ENCODE data around the gene PPP2R3B. TPM values are rescaled to one million over a fixed set of nuclear protein-coding genes. Genes with fewer than 3 reads are reported as not detected.

PPP2R3B gene
- total and polyA plus RNA-seq, 2 of the 13 experiments (the other 11 are each of a cell fraction or from before 2014, with no cell fraction given): 17.0 to 21.4 TPM

Small RNAs within 50 kb of the gene (small RNA-seq; reads per million reads assigned to genes)
- gene RF00017 (ENCODE audit: insufficient read depth in 2 of 3, insufficient read length in 3 of 3, low read depth in 2 of 3, low replicate concordance in 1 of 3): 0 reads per million in 3 experiments

Other genes with a start within 250 kb of the PPP2R3B start
- 87.7 and 111 TPM in 2 replicates for gene PLCXD1, start 105.5 kb downstream of the PPP2R3B start, total RNA-seq (2016; rRNA removed; fragmentation: Illumina TruSeq; extraction: Trizol)
- 153 and 202 TPM in 2 replicates for gene PLCXD1, start 105.5 kb downstream of the PPP2R3B start, polyA plus RNA-seq (2011; rRNA removed)
- 35.6 and 39.6 TPM in 2 replicates for gene GTPBP6, start 68.1 kb downstream of the PPP2R3B start, total RNA-seq (2016; rRNA removed; fragmentation: Illumina TruSeq; extraction: Trizol)
- 20.2 and 22.1 TPM in 2 replicates for gene GTPBP6, start 68.1 kb downstream of the PPP2R3B start, polyA plus RNA-seq (2011; rRNA removed)
- not detected in 2 replicates for gene SHOX, start 243.9 kb upstream of the PPP2R3B start, total RNA-seq (2016; rRNA removed; fragmentation: Illumina TruSeq; extraction: Trizol)
- gene SHOX, start 243.9 kb upstream of the PPP2R3B start, polyA plus RNA-seq (2011; rRNA removed): not detected in 2 replicates

All from HepG2 (cell line).